Activated effector memory CD4-positive, alpha-beta T cell treated with anti-CD3 and anti-CD28 coated beads, Interleukin-2, amount 50 U/mL, for 16 hours (primary cell): ENCODE data around the gene LYZL6.

Experiments
- DNase-seq: peaks from one replicate; pipeline ENCODE4 v3.0.0-alpha.2; 2020

The LYZL6 gene

DNA sequence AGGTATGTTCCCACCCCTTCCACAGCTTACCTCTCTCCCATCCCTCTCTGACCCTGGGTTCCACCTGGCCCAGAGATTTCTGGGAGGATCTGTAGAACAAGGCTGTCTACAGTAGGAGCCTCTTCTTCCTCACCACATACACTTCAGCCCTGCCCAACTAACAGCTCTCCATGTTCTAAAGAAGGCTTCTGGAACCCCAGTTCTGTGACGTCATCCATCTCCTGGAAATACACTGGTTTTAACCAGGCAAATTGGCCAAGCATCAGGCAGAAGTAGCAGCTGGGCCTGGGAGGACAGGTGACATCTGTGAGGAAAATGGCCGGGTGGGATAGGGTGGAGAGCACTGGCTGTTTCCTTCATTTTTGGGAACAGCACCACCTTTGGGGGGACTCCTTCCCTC is at the start of gene LYZL6:
TSS of gene LYZL6 (minus strand) at position 177 of the 400 bp plus-strand sequence. CDS start 4,357 bp downstream, outside the sequence.
- no peak for DNase-seq

- DNase-seq = no peak
Measured at GRCh38 chr17:35991075-35991474, 47.6 kb upstream of the LYZL6 start.

DNA sequence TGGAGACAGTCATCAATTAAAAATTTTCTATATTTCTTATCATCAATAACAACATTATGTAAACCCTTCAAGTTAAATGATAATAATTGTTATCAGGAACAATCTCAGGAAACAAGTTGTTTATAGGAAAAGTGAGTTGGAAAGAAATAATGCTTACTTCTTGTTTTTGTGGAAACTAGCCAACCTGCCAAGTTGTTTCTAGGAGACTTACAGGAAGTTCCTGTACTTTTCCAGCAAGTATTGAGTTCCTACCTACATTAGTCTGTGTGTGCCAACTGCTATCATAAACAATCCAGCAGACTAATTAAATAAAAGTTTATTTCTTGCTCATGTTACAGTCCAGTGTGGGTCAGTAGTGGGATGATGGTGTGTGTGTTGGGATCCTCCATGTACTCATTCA is 44.7 kb upstream of the LYZL6 start:
- no peak for DNase-seq

DNA sequence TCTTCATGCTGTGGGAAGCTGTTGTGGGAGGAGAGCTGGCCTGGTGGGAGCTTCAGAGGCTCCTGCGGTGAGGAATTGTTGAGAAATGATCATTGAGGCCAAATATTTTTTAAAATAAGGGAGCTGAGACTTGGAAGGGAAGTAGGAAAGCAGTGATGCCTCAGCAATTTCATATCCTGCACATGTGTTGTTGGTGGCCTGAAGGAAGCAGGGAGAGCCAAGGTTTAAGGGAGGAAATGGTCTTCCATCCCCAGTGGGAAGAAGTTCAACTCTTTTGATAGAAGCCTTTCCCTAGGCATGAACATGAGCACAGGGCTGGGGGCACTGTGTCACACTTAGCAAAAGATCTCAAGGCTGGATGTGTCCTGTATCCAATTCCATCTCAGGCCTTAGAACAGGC is 43.1 kb upstream of the LYZL6 start, which contains the start of gene CCL14:
TSS of gene CCL14 (minus strand) at position 87 of the 400 bp plus-strand sequence. CDS start at position 7, 80 bp downstream.
- DNase-seq = no peak

DNA sequence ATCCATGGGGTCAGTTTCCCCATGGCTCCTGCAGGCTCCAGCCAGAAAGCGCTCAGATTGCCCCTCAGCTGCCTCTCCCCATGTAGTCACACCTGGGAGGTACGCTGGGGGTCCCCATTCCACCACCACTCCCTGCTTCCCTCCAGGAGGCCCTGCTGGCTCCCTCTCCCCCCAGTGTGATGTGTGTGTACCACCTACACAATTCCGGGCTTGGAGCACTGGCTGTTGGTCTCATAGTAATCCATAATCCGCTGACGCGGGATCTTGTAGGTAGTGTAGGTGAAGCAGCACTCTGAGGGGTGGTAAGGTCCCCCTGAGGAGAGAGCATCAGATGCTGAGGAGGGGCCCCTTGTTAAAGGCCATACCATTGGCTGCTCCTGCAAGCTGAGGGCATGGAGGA is 40.6 kb upstream of the LYZL6 start:
- DNase-seq = no peak

GRCh38 chr17:35982409-35983191 is 39.1 kb upstream of the LYZL6 start:
- DNase-seq = no peak

- DNase-seq = no peak
Measured at GRCh38 chr17:35981908-35982330, 38.4 kb upstream of the LYZL6 start.

DNA sequence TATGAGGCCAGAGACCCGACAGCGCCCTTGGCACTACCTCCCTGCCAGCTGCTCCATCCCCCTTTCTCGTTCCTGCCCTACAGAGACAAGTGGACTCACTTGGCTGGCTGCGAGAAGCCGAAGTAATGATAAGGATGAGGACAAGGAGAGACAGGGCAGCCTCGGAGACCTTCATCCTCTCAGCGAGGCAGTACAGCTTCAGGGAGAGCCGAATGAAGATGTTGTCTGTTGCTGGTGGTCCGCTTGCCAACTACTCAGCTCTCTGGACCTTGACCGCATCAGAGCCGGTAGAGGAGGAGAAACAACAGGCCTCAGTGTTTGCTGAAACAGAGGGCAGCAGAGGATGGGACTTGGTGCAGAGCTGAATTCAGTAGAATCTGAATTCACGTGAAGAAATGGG is 37.7 kb upstream of the LYZL6 start, which contains the start of gene CCL16:
TSS of gene CCL16 (minus strand) at position 252 of the 400 bp plus-strand sequence. CDS start at position 175, 77 bp downstream.
- no peak for DNase-seq

GRCh38 chr17:35978346-35978745 is 34.8 kb upstream of the LYZL6 start:
- DNase-seq = no peak

GRCh38 chr17:35977509-35977908 is 34.0 kb upstream of the LYZL6 start:
- DNase-seq = no peak

GRCh38 chr17:35973333-35974260 is 30.1 kb upstream of the LYZL6 start:
- DNase-seq = no peak

GRCh38 chr17:35972945-35973332 is 29.4 kb upstream of the LYZL6 start:
- DNase-seq = no peak

DNA sequence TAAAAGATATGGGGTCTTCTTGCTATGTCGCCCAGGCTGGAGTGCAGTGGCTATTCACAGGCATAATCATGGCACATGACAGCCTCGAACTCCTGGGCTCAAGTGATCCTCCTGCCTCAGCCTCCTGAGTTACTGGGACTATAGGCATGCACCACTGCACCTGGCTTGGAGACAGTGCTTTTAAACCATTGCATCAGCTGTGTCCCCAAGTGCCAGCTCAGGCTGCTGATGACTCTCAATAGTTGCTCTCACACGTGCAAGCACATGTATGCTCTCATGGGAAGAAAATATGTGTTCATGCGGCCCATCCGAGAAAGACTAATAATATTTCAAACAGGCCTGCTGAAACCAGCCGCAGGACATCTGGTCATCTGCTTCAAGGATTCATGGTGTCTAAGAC is 29.0 kb upstream of the LYZL6 start:
- DNase-seq = no peak

DNA sequence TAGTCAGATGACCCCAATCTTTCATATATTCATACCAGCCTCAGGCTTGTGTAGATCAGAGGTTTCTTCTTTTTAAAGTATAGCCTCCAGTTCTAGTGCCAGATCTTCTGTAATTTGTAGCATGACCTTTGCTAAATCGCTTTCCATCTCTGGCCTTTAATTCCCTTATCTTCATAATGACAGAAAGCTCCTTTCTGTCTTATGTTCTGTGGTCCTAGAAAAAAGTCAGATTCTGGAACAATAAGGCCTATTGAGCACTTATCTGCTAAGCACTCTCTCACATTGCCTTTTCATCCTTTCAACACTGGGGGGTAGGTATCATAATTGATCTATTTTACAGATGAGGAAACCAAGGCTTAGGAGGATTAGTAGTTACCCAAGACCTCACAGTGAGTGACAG is 28.6 kb upstream of the LYZL6 start:
- DNase-seq = no peak

DNA sequence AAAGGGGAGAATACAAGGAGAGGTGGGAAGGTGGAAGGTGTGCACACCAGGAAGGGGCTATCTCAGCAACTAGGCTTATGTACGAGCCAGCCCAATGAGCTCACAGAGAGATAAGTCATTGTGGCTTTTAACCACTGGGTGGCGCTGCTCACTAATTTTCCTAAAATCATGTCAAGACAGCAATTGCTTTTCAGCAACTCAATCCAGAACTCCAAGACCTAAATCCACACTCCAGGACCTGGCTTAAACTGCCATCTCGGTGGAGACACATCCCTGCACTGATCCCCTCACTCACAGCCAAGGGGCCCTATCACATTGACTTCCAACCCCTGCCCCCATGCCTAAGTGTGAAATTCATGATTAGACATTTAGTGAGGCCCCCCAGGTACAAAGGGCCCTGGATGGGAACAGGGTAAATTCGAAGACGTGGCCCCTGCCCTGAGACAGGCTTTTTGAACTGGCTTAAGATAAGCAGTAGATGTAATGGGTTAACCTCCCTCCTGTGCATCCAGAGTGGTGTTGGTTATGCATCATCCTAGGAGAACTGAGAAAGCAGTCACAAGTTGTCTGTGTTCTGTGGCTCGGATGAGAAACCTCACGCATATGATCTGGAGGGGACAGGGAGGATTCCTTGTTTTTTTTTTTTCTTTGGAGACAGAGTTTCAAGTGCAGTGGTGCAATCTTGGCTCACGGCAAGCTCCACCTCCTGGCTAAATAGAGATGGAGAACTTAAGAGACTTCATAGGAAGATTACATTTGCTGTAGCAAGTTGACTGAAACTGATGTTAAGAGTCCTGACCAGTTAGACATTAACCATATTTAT is 26.3 kb upstream of the LYZL6 start:
- peak; percentile 86 for DNase-seq

- no peak for DNase-seq
Measured at GRCh38 chr17:35968520-35969054, 25.1 kb upstream of the LYZL6 start.

GRCh38 chr17:35965272-35965671 is 21.8 kb upstream of the LYZL6 start:
- no peak for DNase-seq

GRCh38 chr17:35963663-35964062 is 20.1 kb upstream of the LYZL6 start:
- no peak for DNase-seq

GRCh38 chr17:35953720-35954119 is 10.2 kb upstream of the LYZL6 start:
- DNase-seq = no peak

DNA sequence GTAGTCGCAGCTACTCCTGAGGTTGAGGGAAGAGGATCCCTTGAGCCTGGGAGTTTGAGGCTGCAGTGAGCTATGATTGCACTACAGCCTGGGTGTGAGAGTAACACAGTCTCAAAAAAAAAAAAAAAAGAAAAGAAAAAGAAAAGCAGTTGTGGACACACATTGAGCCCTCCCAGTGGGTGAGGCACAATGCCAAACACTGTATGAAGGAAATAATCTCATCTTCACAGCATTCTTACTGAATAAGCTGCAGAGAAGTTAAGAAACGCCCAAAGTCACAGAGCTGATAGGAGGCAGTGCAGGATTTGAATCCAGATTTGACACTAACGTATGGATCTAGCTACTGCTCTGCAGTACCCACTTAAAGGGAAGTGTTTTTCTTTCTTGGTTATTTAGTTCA is 5.9 kb upstream of the LYZL6 start:
- no peak for DNase-seq

GRCh38 chr17:35948092-35948491 is 4.6 kb upstream of the LYZL6 start:
- no peak for DNase-seq

- DNase-seq = peak; percentile 73
Measured at GRCh38 chr17:35947156-35947585, 3.7 kb upstream of the LYZL6 start.
